ENCODE data around the gene MACROH2A1. TPM values are rescaled to one million over a fixed set of nuclear protein-coding genes. Genes with fewer than 3 reads are reported as not detected.

Gene MACROH2A1
- total RNA-seq, 4 donors from 2014 or later = 196 to 251 (median 209) TPM

- H3K36me3 ChIP-seq = peaks cover 39% of the 10 kb centered on the region
- no peak overlapping the region for H3K4me3 ChIP-seq
- TF ChIP-seq POLR2A (IDR thresholded peaks at IDR 0.05) = no peak
- no peak for TF ChIP-seq EP300 (IDR thresholded peaks at IDR 0.05)
- H3K27me3 ChIP-seq = no peaks in the 10 kb centered on the region
- WGBS = 68% methylated on average over 8 of the region's 8 CpGs
- DNase-seq (ENCODE audit: low spot score in 2 of 2) = no peak
- H3K27ac ChIP-seq = peak overlapping the region; percentile 50
- peaks cover 56% of the 10 kb centered on the region for H3K4me1 ChIP-seq
- no peaks in the 10 kb centered on the region for H3K9me3 ChIP-seq
Observed at GRCh38 chr5:135386886-135387628, 12.0 kb downstream of the MACROH2A1 start.

- Histone ChIP-seq H3K4me1 (peaks cover 46% of the 10 kb centered on the region), H3K4me3 (no peak overlapping the region), H3K36me3 (peaks cover 39% of the 10 kb centered on the region), H3K27ac (peak overlapping the region; percentile 50), H3K27me3 (no peaks in the 10 kb centered on the region), H3K9me3 (no peaks in the 10 kb centered on the region)
- no peak for TF ChIP-seq POLR2AphosphoS5 (IDR thresholded peaks at IDR 0.05)
- no peak for TF ChIP-seq EP300 (IDR thresholded peaks at IDR 0.05)
- no peak for TF ChIP-seq POLR2A (IDR thresholded peaks at IDR 0.05)
- no peak for TF ChIP-seq CTCF (IDR thresholded peaks at IDR 0.05)
- no peak for DNase-seq (ENCODE audit: low spot score in 2 of 2)
- 74% methylated on average over 3 of the region's 3 CpGs for WGBS
Observed at GRCh38 chr5:135386096-135386495, 12.9 kb downstream of the MACROH2A1 start.

- no peaks in the 10 kb centered on the region for H3K9me3 ChIP-seq
- no peak for DNase-seq (ENCODE audit: low spot score in 2 of 2)
- no peak for TF ChIP-seq CTCF (IDR thresholded peaks at IDR 0.05)
- TF ChIP-seq POLR2A (IDR thresholded peaks at IDR 0.05) = no peak
- no peak for TF ChIP-seq POLR2AphosphoS5 (IDR thresholded peaks at IDR 0.05)
- TF ChIP-seq EP300 (IDR thresholded peaks at IDR 0.05) = no peak
- 61% methylated on average over 2 of the region's 3 CpGs for WGBS
- H3K36me3 ChIP-seq = peaks cover 44% of the 10 kb centered on the region
- no peaks in the 10 kb centered on the region for H3K27me3 ChIP-seq
- H3K4me3 ChIP-seq = no peak overlapping the region
- no peak overlapping the region for H3K27ac ChIP-seq
- peaks cover 41% of the 10 kb centered on the region for H3K4me1 ChIP-seq
Observed at GRCh38 chr5:135385576-135385975, 13.5 kb downstream of the MACROH2A1 start.

- no peak overlapping the region for H3K27ac ChIP-seq
Observed at GRCh38 chr5:135384898-135385297, 14.1 kb downstream of the MACROH2A1 start.

GRCh38 chr5:135383803-135384495, 15.1 kb downstream of the MACROH2A1 start:
- Histone ChIP-seq H3K4me1 (peaks cover 53% of the 10 kb centered on the region), H3K27ac (no peak overlapping the region), H3K27me3 (no peaks in the 10 kb centered on the region), H3K36me3 (peaks cover 43% of the 10 kb centered on the region), H3K4me3 (no peak overlapping the region), H3K9me3 (no peaks in the 10 kb centered on the region)
- no peak for TF ChIP-seq POLR2AphosphoS5 (IDR thresholded peaks at IDR 0.05)
- DNase-seq (ENCODE audit: low spot score in 2 of 2) = no peak
- WGBS = 76% methylated on average over 3 of the region's 3 CpGs

More at GRCh38 chr5:135384898-135385297, 14.1 kb downstream of the MACROH2A1 start:
- H3K27me3 ChIP-seq = no peaks in the 10 kb centered on the region
- H3K4me3 ChIP-seq = no peak overlapping the region
- no peaks in the 10 kb centered on the region for H3K9me3 ChIP-seq
- peaks cover 44% of the 10 kb centered on the region for H3K36me3 ChIP-seq
- no peak for TF ChIP-seq POLR2A (IDR thresholded peaks at IDR 0.05)
- TF ChIP-seq CTCF (IDR thresholded peaks at IDR 0.05) = no peak
- TF ChIP-seq POLR2AphosphoS5 (IDR thresholded peaks at IDR 0.05) = no peak
- no peak for TF ChIP-seq EP300 (IDR thresholded peaks at IDR 0.05)
- DNase-seq (ENCODE audit: low spot score in 2 of 2) = no peak
- H3K4me1 ChIP-seq = peaks cover 48% of the 10 kb centered on the region

GRCh38 chr5:135382981-135383380, 16.1 kb downstream of the MACROH2A1 start:
- Histone ChIP-seq H3K4me3 (no peak overlapping the region), H3K9me3 (no peaks in the 10 kb centered on the region), H3K27ac (no peak overlapping the region), H3K27me3 (no peaks in the 10 kb centered on the region), H3K36me3 (peaks cover 42% of the 10 kb centered on the region), H3K4me1 (peaks cover 56% of the 10 kb centered on the region)
- WGBS = 94% methylated on average over 2 of the region's 3 CpGs
- no peak for DNase-seq (ENCODE audit: low spot score in 2 of 2)
- TF ChIP-seq CTCF (IDR thresholded peaks at IDR 0.05) (no peak), POLR2AphosphoS5 (IDR thresholded peaks at IDR 0.05) (no peak), EP300 (IDR thresholded peaks at IDR 0.05) (no peak), POLR2A (IDR thresholded peaks at IDR 0.05) (no peak)
